MM.1S (cell line): ENCODE measurements around the gene PELO.

Experiments
- DNase-seq: peaks from one replicate; pipeline ENCODE4 v3.0.0-alpha.2; 2015
- H2AFZ ChIP-seq: fragments of 300-600 bp; sonication (generic); 2 replicates; pipeline ENCODE4 v1.6.0; 2016; ENCODE audit warnings: antibody characterized with exemption, low read length
- H3F3A ChIP-seq: fragments of 300-600 bp; sonication (generic); 2 replicates; pipeline ENCODE4 v1.6.1; 2016; ENCODE audit warnings: mild to moderate bottlenecking, antibody characterized with exemption, low read length, moderate library complexity, mixed read lengths; ENCODE audit not compliant: insufficient read depth
- H3K27ac ChIP-seq: fragments of 300-600 bp; sonication (generic); 2 replicates; pipeline ENCODE4 v1.5.1; 2016; ENCODE audit warnings: mild to moderate bottlenecking, low read length
- H3K27me3 ChIP-seq: fragments of 300-600 bp; sonication (generic); replicated peaks from 2 replicates; pipeline ENCODE4 v1.6.0; 2016; ENCODE audit warnings: low read length; ENCODE audit not compliant: insufficient read depth
- H3K36me3 ChIP-seq: fragments of 300-600 bp; sonication (generic); replicated peaks from 2 replicates; pipeline ENCODE4 v1.6.1; 2016; ENCODE audit warnings: mild to moderate bottlenecking, low read length, mixed read lengths; ENCODE audit not compliant: insufficient read depth
- H3K4me1 ChIP-seq: fragments of 300-600 bp; sonication (generic); 2 replicates; pipeline ENCODE4 v1.6.1; 2016; ENCODE audit warnings: low read length, mixed read lengths
- H3K4me2 ChIP-seq: fragments of 300-600 bp; sonication (generic); 2 replicates; pipeline ENCODE4 v1.6.0; 2016; ENCODE audit warnings: low read depth, low read length
- H3K4me3 ChIP-seq: fragments of 300-600 bp; sonication (generic); 2 replicates; pipeline ENCODE4 v1.5.1; 2016; ENCODE audit warnings: low read length, mixed read lengths
- H3K79me2 ChIP-seq: fragments of 300-600 bp; sonication (generic); 2 replicates; pipeline ENCODE4 v1.6.1; 2016; ENCODE audit warnings: mixed run types, low read length, mixed read lengths
- H3K9ac ChIP-seq: fragments of 300-600 bp; sonication (generic); 2 replicates; pipeline ENCODE4 v1.6.1; 2016; ENCODE audit warnings: low read length, mixed read lengths
- H3K9me2 ChIP-seq: fragments of 300-600 bp; sonication (generic); replicated peaks from 2 replicates; pipeline ENCODE4 v1.6.1; 2016; ENCODE audit warnings: mild to moderate bottlenecking, low read length, mixed read lengths; ENCODE audit not compliant: insufficient read depth
- H3K9me3 ChIP-seq: fragments of 300-600 bp; sonication (generic); replicated peaks from 2 replicates; pipeline ENCODE4 v1.6.1; 2016; ENCODE audit warnings: mild to moderate bottlenecking, low read length, mixed read lengths; ENCODE audit not compliant: insufficient read depth
- H4K20me1 ChIP-seq: fragments of 300-600 bp; sonication (generic); 2 replicates; pipeline ENCODE4 v1.6.1; 2016; ENCODE audit warnings: mild to moderate bottlenecking, low read length, moderate library complexity, mixed read lengths; ENCODE audit not compliant: insufficient read depth
- EZH2 ChIP-seq: fragments of 300-600 bp; sonication (generic); optimal IDR thresholded peaks from 2 replicates; pipeline ENCODE3; 2017; ENCODE audit warnings: low read depth, mild to moderate bottlenecking, antibody characterized with exemption, low read length, mixed read lengths
- EZH2phosphoT487 ChIP-seq: fragments of 300-600 bp; sonication (generic); IDR thresholded peaks from 2 replicates; pipeline ENCODE4 v1.6.1; 2018; ENCODE audit warnings: antibody characterized with exemption, low read length
- TF ChIP-seq, protein P1 (sequence below): fragments of 300-600 bp; sonication (generic); IDR thresholded peaks from 2 replicates; pipeline ENCODE4 v1.5.1; 2016; ENCODE audit warnings: antibody characterized with exemption, low read length, mixed read lengths

Gene PELO

GRCh38 chr5:52808316-52808901 lies 20.7 kb downstream of the PELO start:
- H3F3A ChIP-seq = no peaks in the 10 kb centered on the region
- no peaks in the 10 kb centered on the region for H3K36me3 ChIP-seq
- H3K9ac ChIP-seq = no peak overlapping the region
- no peaks in the 10 kb centered on the region for H3K79me2 ChIP-seq
- no peak overlapping the region for H3K4me2 ChIP-seq
- no peaks in the 10 kb centered on the region for H3K9me2 ChIP-seq
- no peaks in the 10 kb centered on the region for H3K9me3 ChIP-seq
- H2AFZ ChIP-seq = no peak overlapping the region
- H3K4me1 ChIP-seq = no peaks in the 10 kb centered on the region
- H3K27me3 ChIP-seq = no peaks in the 10 kb centered on the region
- no peak overlapping the region for H3K4me3 ChIP-seq
- H3K27ac ChIP-seq = no peak overlapping the region
- TF ChIP-seq, protein P1, sequence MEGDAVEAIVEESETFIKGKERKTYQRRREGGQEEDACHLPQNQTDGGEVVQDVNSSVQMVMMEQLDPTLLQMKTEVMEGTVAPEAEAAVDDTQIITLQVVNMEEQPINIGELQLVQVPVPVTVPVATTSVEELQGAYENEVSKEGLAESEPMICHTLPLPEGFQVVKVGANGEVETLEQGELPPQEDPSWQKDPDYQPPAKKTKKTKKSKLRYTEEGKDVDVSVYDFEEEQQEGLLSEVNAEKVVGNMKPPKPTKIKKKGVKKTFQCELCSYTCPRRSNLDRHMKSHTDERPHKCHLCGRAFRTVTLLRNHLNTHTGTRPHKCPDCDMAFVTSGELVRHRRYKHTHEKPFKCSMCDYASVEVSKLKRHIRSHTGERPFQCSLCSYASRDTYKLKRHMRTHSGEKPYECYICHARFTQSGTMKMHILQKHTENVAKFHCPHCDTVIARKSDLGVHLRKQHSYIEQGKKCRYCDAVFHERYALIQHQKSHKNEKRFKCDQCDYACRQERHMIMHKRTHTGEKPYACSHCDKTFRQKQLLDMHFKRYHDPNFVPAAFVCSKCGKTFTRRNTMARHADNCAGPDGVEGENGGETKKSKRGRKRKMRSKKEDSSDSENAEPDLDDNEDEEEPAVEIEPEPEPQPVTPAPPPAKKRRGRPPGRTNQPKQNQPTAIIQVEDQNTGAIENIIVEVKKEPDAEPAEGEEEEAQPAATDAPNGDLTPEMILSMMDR = no peak
- TF ChIP-seq EZH2 = no peak
- TF ChIP-seq EZH2phosphoT487 = no peak
- DNase-seq = no peak
- no peaks in the 10 kb centered on the region for H4K20me1 ChIP-seq

DNA sequence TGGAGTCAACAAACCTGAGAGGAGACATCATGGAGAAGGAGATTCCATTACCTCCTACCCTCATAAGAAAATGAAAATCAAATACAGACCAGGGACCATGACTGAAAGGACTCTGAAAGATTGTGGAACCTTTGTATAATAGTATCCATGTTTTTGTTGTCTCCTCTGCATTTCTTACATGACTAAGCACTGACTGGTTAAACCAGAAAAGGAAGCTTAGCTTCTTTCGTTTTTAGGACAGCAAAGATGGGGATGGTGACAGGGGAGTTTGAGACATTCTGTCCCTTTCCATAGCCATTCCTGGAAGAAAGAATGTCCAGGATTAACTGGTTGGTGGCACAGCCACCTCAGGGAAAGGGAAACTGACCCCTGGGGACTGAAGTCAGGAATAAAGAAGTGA lies 22.2 kb downstream of the PELO start:
- no peak overlapping the region for H3K4me2 ChIP-seq
- H3K36me3 ChIP-seq = no peaks in the 10 kb centered on the region
- no peaks in the 10 kb centered on the region for H4K20me1 ChIP-seq
- no peaks in the 10 kb centered on the region for H3K79me2 ChIP-seq
- H3K9me2 ChIP-seq = no peaks in the 10 kb centered on the region
- no peak overlapping the region for H3K27ac ChIP-seq
- no peaks in the 10 kb centered on the region for H3F3A ChIP-seq
- TF ChIP-seq, protein P1 = no peak
- no peak for TF ChIP-seq EZH2
- no peak for TF ChIP-seq EZH2phosphoT487
- no peak for DNase-seq
- no peak overlapping the region for H3K4me3 ChIP-seq
- no peaks in the 10 kb centered on the region for H3K4me1 ChIP-seq
- no peaks in the 10 kb centered on the region for H3K9me3 ChIP-seq
- no peak overlapping the region for H2AFZ ChIP-seq
- H3K9ac ChIP-seq = no peak overlapping the region
- no peaks in the 10 kb centered on the region for H3K27me3 ChIP-seq

GRCh38 chr5:52810426-52810825 lies 22.7 kb downstream of the PELO start:
- no peaks in the 10 kb centered on the region for H3K27me3 ChIP-seq
- H3K9ac ChIP-seq = no peak overlapping the region
- no peaks in the 10 kb centered on the region for H3K9me3 ChIP-seq
- H4K20me1 ChIP-seq = no peaks in the 10 kb centered on the region
- H3K4me2 ChIP-seq = no peak overlapping the region
- no peaks in the 10 kb centered on the region for H3K36me3 ChIP-seq
- H3K27ac ChIP-seq = no peak overlapping the region
- H3K9me2 ChIP-seq = no peaks in the 10 kb centered on the region
- no peaks in the 10 kb centered on the region for H3K79me2 ChIP-seq
- no peak overlapping the region for H2AFZ ChIP-seq
- no peak overlapping the region for H3K4me3 ChIP-seq
- no peaks in the 10 kb centered on the region for H3K4me1 ChIP-seq
- H3F3A ChIP-seq = no peaks in the 10 kb centered on the region
- DNase-seq = no peak
- TF ChIP-seq EZH2 = no peak
- no peak for TF ChIP-seq EZH2phosphoT487
- TF ChIP-seq, protein P1 = no peak
